Body of pancreas (tissue), 4 donors: ENCODE measurements around the gene AURKAIP1.

Experiments
- CTCF ChIP-seq, 7 experiments: fragments of 450-650 bp in 4 of 7; fragments of 200-600 bp in 3 of 7; sonication (generic) in 3 of 7; IDR thresholded peaks; one replicate each; pipeline ENCODE4 v1.5.1; 2016 to 2019; ENCODE audit warnings: antibody characterized with exemption in 7 of 7
- POLR2A ChIP-seq, 3 donors: fragments of 450-650 bp; IDR thresholded peaks; one replicate each; pipeline ENCODE4 v1.6.1; 2016; ENCODE audit warnings: antibody characterized with exemption in 3 of 3, mild to moderate bottlenecking in 2 of 3

GRCh38 chr1:1403653-1404052 lies 28.6 kb upstream of the AURKAIP1 start:
- TF ChIP-seq CTCF (IDR thresholded peaks at IDR 0.05) = no peak
- TF ChIP-seq POLR2A (IDR thresholded peaks at IDR 0.05) = no peak
